Suppressor macrophage (primary cell): ENCODE data around the gene HOXD8.
A peak's percentile ranks its signal among the peaks of the same experiment; 100 is the strongest.

Source experiments
- DNase-seq, 4 experiments: peaks; one replicate each; pipeline ENCODE4 v3.0.0-alpha.2; 2020 to 2022

Gene HOXD8

DNA sequence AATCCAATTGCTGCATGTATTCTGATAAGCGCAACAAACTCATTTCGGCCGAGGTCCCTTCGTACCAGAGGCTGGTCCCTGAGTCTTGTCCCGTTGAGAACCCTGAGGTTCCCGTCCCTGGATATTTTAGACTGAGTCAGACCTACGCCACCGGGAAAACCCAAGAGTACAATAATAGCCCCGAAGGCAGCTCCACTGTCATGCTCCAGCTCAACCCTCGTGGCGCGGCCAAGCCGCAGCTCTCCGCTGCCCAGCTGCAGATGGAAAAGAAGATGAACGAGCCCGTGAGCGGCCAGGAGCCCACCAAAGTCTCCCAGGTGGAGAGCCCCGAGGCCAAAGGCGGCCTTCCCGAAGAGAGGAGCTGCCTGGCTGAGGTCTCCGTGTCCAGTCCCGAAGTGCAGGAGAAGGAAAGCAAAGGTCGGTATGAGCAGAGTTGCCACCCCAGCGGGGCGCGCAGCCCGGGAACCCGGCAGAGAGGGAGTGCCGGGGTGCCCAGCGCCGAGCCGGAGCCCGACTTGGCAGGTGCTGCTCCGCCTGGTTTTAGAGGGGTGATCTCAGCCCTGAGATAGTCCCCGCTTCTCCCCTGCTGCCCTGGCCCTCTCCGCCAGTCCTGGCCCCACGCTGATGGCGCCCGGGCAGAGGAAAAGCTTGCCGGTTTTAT, 12.2 kb upstream of the HOXD8 start:
- DNase-seq, result no peak

DNA sequence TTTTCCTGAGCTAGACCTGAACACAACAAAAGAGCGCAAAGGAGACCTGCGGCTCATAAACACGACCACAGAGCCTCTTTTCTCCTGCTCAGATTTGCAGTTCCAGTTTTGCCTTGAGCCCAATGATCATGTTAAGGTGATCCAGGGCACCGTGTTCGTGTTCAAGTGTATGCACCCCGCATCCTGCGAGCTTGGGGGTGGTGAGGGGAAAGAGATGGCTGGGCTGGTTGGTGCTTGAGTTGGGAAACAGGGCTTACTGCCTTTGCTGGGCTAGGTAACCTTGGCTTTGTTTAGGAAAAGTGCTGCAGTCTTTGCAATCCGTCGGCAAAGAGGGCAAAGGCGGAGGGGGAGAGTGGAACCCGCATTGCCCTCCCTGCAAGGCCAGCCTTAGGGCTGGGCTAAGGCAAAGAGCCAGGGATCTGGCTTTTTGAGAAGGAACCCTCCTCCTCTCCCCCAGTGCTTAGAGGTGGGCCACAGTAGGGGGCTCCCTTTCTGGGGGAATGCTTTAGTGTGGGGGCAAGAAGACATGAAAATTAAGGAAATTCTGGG, 11.6 kb upstream of the HOXD8 start:
- DNase-seq, result no peak

DNA sequence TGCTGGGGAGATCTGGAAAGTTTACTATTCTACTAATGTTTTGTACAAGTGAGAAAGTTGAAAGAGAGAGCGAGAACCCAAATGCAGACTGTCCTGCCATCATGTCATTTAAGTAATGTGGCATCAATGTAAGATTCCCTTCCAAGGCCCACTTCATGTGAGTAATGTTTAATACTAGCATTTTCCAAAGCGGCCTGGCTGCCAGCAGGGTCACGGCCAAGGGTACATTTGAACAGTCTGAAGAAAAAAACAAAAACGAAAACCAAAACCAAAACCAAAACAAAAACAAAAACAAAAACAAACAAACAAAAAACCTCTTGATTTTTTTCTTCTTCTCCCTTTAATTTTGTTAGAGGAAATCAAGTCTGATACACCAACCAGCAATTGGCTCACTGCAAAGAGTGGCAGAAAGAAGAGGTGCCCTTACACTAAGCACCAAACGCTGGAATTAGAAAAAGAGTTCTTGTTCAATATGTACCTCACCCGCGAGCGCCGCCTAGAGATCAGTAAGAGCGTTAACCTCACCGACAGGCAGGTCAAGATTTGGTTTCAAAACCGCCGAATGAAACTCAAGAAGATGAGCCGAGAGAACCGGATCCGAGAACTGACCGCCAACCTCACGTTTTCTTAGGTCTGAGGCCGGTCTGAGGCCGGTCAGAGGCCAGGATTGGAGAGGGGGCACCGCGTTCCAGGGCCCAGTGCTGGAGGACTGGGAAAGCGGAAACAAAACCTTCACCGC, 10.7 kb upstream of the HOXD8 start:
- DNase-seq, result peak in 3 of 4 experiments; percentile 42 to 58 (median 57)

DNA sequence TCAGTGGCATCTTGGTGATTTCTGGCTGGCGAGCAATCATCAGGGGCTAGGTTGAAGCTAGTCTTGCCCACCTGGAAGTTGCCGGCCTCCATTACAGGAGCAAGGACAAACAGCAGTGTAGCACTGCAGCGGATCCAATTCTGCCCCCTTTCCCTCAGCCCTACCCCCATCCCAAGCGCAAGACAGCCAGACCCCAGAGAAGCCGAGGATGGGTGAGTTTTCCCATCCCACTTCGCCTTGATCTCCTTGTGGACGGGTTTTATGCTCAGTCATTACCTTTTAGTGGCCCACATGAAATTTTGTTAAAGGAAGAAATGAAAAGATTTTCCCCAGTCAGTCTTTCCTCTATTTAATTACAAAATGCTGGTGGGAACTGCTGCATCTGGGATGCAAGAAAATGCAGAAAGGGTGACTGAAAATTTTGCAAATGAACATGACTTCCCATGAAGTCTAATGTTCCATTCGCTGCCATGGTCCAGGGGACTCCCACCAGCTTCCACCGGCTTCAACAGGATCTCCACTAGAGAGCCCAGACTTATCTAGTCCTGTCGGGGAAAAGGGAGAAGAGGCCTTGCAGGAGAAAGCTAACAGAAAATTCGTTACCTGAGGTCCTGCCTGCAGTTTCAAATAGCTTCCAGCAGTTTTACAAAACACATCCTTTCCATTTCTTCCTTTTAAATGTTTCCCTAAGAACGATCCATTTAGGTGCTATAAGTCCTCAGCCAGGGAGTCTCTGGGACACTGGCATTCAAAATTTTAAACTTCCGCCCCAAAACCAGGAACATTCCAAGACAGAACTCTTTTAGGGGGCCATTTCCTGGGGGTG, 8.9 kb upstream of the HOXD8 start:
- DNase-seq, result no peak

DNA sequence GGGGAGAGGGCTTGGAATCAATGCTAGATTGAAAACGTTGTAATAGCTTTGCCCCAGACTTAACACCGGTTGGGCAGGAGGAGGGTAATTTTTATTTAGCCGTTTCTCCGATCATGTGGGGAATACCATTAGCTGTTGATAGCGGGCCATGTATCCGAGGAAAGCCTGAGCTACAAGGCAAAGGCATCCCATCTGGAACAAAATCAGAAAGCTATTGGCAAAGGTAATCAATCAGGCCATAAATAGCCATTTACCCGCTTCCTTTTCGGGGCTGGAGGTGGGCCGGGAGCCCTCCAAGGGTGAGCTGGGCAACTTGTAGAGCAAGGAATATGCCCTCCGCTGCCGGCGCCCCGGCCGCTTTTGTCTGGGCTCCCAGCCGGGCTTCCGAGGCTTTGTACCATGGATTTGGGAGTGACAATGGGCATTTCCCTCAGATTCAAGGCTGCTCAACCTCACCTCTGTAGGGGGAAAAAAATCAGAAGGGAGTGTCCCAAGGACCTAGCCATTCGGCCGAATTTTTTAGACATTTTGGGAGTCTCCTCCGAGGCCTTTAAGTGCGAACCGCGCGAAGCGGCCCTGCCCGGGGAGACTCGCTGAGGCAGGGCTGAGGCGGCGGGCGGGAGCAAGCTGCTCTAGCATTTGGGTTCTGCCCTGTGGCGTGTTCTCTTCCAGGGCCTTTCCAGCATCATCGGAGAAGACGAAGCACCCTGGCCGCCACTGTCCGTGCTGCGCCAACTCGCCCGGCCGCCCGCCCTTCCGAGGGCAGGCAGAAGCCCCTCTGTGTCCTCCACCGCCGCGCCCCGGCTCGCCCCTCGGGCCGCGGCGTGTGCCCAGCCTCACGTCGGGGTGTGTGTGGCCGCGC, 8.1 kb upstream of the HOXD8 start:
- no peak for DNase-seq

DNA sequence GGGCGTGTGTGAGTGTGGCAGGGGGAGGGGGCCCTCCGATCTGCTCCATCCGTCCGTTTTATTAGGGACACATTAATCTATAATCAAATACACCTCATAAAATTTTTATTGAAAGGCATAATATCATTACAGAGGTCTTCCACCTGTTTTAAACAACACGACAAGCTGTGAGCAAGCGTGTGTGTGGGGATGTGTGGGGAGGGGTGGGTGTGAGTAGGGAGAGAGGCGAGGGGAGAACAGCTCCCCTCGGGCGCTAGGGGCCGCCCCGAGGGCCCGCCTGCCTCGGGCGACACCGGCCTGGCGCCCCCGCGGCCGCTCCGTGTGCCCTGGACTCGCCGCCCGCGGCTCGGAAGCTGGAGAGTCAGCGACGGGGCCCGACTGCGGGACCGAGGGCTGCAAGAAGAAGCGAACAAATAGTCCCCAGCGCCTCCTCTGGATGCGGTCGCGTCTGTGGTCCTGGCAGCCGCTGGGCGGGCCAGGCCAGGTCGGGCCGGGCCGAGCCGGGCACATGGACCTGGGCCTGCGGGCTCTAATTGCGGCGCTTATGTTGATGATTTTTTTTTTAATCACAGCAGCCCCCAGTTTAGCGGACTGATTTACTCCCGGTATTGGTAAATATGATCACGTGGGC, 7.3 kb upstream of the HOXD8 start:
- DNase-seq, result peak in 1 of 4 experiments; percentile 18

DNA sequence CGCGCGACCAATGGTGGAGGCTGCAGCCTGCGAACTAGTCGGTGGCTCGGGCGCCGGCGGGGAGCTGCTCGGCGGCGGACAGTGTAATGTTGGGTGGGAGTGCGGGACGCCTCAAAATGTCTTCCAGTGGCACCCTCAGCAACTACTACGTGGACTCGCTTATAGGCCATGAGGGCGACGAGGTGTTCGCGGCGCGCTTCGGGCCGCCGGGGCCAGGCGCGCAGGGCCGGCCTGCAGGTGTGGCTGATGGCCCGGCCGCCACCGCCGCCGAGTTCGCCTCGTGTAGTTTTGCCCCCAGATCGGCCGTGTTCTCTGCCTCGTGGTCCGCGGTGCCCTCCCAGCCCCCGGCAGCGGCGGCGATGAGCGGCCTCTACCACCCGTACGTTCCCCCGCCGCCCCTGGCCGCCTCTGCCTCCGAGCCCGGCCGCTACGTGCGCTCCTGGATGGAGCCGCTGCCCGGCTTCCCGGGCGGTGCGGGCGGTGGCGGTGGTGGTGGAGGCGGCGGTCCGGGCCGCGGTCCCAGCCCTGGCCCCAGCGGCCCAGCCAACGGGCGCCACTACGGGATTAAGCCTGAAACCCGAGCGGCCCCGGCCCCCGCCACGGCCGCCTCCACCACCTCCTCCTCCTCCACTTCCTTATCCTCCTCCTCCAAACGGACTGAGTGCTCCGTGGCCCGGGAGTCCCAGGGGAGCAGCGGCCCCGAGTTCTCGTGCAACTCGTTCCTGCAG, 6.7 kb upstream of the HOXD8 start, which contains the start of gene HOXD9:
Gene HOXD9, plus strand, starts transcription at position 37 of the 728 bp plus-strand sequence. Its CDS starts 50 bp downstream, at position 87.
- peak in 2 of 4 experiments; percentile 34 to 44 for DNase-seq

DNA sequence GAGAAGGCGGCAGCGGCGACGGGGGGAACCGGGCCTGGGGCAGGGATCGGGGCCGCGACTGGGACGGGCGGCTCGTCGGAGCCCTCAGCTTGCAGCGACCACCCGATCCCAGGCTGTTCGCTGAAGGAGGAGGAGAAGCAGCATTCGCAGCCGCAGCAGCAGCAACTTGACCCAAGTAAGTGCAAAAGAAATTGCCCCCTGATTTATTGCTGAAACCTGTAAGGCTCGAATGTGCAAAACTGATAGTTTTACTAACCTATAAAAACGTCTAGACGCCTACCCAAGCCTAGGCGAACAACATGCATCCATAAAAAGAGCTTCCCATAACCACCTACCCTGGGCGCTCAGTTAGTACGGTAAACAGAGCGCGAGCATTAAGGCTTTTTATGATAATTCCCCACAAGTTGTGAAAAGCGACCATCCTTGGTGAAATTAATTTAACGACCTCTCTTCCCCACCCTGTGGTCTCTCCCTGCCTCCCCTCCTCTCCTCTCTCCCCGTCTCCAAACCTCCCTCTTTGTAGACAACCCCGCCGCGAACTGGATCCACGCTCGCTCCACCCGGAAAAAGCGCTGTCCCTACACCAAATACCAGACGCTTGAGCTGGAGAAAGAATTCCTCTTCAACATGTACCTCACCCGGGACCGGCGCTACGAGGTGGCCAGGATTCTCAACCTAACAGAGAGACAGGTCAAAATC, 5.9 kb upstream of the HOXD8 start:
- DNase-seq, result no peak

DNA sequence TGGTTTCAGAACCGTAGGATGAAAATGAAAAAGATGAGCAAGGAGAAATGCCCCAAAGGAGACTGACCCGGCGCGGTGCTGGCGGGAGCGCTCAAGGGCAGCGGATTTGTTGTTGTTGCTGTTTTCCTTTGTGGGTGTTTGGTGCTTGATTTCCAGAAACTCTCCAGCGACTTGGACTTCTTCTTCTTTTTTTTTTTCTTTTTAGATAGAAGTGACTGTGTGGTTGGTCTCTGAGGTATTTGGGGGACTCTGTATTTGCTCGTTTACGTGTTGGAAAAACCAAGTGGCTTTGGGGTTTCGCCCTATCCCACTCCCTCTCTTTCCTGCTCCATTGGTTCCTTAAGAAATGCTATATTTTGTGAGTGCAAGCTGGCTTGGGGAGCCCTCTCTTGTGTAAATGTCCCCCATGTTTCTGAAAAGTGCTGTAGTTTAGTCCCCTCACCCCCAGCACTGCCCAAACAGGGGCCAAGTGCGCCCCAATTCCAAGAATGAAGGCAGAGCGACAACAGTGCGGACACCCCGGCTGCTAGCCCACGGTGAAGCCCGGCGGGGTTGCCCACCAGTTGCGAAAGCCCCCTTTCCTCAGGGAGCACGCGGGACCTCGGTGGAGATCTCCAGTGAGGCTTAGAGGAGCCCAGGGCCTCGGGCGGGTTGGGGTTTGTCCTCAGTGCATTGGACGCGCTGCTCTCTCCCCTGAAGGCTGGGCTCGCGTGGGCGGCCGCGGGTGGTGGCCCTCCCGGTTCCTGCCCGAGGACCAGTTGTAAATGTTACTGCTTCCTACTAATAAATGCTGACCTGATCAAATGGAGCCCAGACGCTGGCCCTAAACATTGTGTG, 5.2 kb upstream of the HOXD8 start:
- no peak for DNase-seq

DNA sequence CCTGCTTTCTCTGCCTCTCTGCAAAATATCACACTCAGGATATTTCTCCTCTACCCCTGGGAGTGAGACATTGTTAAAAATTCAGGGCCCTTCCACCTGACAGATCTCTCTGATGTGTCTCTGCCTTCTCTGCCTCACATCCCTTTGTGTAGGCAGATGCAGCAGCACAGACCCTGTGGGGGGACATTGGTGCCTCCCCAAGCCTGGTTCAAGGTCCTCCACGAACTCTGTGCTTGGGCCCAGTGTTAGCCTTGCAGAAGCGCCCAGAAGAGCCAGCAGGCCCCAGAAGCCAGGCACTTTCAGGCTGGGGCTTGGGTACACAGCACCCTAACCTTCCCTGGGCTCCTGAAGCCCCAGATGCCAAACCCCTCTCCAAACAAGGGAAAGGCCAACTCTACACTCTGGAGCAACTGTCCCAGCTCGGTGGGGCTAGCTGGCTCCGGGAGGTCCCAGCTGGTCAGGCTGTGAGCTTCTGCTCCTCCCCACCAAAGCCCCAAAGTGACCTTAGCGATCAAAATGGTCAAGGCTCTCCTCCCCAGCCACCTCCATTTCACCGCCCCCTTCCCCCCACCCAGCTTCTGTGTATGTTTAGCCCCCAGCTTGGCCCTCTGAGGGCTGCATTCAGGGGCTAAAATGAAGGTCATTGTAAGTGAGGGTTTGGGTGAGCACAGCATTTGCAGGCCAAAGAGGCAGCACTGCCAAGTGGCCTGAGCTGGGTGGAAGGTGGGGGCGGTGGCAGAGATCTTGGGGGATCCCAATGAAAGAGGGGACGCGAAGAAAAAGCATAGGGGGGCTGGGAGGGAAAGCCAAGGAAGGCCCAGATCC, 4.3 kb upstream of the HOXD8 start:
- DNase-seq, result no peak

DNA sequence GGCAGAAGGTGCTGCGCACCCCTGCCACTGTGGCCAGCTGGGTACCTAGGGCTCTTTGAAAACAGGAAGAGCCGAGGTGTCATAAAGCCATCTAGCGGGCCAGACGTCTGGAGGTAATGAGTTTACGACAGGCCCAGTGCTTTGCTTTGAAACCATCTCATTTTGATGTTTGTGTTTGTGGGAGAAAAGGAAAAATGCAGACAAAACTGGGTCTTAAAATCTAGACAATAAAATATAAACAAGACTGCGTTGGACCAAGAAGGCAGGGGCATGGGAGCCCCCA, 3.8 kb upstream of the HOXD8 start:
- DNase-seq, result no peak

DNA sequence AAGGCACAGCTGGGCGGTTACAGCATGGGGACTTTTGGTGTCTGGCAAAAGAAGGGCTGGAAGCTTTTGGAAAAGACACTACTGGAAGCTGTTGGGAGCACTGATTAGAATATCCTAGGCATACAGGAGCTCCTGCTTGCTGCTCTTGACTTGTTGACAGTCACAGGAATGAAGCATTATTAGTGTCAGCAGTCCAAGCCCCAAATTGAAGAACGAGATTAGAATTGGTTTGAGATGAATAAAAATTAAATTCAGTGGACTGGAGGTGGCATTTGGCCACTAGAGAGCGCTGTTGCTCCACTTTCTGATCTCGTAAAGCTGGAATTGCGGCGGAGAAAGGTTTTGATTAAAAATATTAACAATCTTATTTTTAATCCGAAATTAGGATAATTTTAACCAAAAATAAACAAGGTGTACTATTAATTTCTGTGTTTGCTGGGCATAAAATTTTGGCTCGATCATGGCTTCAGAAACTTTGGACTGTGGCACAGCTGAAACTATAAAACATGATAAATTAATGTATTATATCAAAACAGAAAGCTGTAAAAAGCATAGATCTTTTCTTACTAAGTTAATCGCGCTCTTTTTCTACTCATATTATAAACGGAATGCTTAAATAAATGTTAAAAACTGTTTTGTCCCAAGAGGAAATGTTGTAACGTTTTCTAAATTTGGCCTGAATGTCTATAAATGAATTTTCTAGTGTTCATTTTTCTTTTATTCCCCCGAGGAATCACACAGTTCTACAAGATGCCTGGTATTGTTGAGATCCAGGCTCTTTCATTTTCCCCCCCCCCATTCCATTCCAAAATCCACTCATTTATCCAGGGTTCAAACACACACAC, 2.4 kb upstream of the HOXD8 start:
- peak; percentile 70 to 87 (median 82) for DNase-seq

DNA sequence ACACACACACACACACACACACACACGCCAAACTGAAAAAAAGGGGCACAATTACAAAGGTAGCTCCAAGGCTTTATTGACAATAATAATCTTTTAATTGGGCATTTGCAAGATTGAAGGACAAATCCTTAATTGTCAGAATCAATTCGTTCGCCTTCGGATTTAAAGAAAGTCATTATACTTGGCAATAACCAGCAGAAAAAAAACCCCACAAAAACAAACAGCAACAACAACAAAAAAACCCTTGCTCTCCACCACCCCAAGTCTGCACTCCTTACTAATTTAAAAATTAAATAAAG, 1.8 kb upstream of the HOXD8 start:
- DNase-seq, result no peak

DNA sequence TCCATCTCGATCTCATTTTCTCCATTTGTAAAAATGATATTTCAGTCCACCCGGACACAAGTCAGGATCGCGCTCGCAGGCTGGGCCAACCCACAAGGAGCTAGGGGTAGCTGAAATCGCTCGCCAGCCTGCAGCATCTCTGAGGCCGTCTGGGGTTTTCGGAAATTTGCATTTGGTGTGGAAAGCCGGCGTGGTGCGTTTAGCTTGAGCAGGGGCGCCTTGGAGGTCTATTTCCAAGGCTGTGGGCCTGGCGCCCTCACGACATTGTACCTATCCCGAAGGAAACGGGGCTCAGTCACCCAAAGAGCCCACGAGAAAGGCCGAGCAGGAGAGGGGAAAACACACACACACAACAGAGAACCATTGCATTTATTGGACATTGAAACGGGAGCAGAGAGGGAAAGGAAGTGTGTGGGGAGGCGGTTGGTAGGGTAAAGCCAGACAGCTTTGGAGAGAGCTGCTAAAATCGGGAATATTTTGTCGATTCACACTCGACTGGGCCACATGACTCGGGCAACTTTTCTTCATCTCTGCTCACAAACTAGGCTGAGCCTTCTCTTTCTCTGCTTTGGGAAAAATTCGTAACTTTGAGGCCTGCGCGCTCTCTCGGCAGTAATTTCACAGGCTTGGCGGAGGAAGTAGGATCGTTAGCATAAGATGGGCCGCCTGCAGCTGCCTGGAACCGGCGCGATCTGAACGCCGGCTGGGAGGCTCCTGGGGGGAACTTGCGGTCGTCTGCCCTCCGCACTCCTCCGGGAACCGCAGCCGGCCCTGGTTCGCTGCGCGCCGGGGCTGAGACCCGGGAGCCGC, 1.1 kb upstream of the HOXD8 start:
- peak in 1 of 4 experiments; percentile 17 for DNase-seq

DNA sequence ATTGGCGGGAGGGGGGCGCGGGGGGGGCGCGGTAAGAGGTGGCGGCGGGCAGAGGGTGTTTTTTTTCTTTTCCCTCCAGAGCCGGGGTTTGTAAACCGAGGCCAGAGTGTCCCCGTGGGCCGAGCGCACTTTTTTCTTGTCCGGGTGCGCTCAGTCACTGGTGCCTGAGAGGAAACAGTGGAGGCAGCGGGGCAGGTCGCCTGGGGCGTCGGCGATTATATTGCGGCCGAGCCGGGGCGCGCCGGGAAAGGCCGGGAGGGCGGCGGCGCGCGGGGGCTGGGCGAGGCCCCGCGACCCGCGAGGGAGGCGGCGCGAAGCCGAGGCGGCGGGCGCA, 275 bp downstream of the HOXD8 start:
- no peak for DNase-seq

DNA sequence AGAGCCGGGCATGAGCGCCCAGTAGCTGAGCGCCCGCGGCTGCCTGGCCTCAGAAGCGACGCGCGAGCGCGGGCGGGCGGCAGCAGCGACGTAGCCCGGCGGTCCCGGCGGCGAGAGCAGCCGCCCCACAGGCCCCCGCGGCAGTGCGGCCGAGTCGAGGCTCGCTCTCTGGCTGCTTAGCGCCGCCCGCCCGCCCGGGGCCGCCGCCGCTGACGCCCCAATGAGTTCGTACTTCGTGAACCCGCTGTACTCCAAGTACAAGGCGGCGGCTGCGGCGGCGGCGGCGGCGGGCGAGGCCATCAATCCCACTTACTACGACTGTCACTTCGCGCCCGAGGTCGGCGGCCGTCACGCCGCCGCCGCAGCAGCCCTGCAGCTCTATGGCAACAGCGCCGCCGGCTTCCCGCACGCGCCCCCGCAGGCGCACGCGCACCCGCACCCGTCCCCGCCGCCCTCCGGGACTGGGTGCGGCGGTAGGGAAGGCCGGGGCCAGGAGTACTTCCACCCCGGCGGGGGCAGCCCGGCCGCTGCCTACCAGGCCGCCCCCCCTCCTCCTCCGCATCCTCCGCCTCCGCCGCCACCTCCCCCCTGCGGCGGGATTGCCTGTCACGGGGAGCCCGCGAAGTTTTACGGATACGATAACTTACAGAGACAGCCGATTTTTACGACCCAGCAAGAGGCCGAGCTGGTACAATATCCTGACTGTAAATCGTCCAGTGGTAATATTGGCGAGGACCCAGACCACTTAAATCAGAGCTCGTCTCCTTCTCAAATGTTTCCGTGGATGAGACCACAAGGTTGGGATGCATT, 847 bp downstream of the HOXD8 start:
- peak in 3 of 4 experiments; percentile 16 to 52 (median 44) for DNase-seq
